GM21423 (cell line): ENCODE data around the gene UBE2D2.
A peak's percentile ranks its signal among the peaks of the same experiment; 100 is the strongest.
"Not testable (repeated sequence)": the region's sequence is repeated elsewhere in the genome, so short reads cannot be mapped to it uniquely, and the experiment has no call there.

Source experiments
- ATAC-seq: cut with Tn5 transposase; IDR thresholded peaks from one replicate; pipeline ENCODE4 v1.9.1; 2021; ENCODE audit warnings: mild to moderate bottlenecking, moderate library complexity; ENCODE audit not compliant: unreplicated experiment

The UBE2D2 gene

DNA sequence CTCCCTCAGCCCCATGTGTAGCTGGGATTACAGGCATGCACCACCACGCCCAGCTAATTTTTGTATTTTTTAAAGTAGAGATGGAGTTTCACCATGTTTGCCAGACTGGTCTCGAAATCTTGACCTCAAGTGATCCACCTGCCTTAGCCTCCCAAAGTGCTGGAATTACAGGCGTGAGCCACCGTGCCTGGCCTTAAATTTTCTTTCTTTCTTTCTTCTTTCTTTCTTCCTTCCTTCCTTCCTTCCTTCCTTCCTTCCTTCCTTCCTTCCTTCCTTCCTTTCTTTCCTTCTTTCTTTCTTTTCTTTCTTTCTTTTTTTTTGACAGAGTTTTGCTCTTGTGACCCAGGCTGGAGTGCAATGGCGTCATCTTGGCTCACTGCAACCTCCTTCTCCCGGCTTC is 14.5 kb upstream of the UBE2D2 start:
- ATAC-seq = not testable (repeated sequence)

DNA sequence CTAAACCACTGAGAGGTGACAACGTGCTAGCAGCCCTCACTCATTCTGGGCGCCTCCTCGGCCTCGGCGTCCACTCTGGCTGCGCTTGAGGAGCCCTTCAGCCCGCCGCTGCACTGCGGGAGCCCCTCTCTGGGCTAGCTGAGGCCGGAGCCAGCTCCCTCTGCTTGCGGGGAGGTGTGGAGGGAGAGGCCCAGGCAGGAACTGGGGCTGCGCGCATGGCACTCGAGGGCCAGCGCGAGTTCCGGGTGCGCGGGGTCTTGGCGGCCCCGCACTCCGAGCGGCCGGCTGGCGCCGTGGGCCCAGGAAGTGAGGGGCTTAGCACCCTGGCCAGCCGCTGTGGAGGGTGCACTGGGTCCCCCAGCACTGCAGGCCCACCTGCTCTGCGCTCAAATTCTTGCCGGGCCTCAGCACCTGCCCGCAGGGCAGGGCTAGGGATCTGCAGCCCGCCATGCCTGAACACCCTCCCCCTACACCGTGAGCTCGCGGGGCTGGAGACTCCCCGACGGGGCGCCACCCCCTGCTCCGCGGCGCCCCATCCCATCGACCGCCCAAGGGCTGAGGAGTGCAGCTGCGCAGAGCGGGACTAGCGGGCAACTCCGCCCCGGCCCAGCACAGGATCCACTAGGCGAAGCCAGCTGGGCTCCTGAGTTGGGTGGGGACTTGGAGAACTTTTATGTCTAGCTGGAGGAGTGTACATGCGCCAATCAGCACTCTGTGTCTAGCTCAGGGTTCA is 11.8 kb upstream of the UBE2D2 start:
- ATAC-seq = no peak

DNA sequence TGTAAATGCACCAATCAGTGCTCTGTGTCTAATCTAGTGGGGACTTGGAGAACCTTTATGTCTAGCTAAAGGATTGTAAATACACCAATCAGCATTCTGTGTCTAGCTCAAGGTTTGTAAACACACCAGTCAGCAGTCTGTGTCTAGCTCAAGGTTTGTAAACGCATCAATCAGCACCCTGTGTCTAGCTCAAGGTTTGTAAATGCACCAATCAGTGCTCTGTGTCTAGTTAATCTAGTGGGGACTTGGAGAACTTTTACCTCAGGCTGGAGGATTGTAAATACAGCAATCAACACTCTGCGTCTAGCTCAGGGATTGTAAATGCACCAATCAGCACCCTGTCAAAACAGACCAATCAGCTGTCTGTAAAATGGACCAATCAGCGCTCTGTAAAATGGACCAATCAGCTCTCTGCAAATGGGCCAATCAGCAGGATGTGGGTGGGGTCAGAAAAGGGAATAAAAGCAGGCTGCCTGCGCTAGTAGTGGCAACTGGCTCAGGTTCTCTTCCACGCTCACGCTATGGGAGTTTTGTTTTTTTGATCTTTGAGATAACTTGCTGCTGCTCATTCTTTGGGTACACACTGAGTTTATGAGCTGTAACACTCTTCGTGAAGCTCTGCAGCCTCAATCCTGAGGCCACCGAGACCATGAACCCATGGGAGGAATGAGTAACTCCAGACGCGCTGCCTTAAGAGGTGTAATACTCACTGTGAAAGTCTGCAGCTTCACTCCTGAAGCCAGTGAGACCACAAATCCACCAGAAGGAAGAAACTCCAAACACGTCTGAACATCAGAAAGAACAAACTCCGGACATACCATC is 10.9 kb upstream of the UBE2D2 start:
- ATAC-seq = not testable (repeated sequence)

DNA sequence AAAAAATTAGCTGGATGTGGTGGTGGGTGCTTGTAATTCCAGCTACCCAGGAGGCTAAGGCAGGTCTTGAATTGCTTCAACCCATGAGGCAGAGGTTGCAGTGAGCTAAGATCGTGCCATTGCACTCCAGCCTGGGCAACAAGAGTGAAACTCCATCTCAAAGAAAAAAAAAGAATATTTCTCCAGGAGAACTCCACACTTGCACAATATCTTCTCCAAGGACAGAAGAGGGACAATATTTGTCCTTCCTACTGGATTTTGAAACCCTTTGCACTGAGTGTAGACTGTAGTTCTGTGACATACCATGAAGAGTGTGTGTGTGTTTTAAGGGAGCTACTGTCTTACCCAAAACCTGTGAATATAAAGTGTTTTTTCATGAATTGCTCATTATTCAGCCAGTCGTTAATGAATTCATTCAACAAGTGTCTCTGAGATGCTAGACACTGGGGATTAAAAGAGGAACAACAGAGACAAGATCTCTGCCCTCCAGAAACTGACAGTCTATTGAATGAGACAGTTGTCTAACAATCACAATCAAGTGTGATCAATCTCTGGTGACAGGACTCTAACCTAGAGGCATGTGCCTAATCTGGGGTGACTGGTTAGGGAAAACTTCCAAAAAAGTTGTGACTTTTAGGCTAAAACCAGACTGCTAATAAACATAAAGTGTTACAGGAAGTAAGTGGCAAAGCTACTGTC is 9.8 kb upstream of the UBE2D2 start:
- ATAC-seq = no peak

DNA sequence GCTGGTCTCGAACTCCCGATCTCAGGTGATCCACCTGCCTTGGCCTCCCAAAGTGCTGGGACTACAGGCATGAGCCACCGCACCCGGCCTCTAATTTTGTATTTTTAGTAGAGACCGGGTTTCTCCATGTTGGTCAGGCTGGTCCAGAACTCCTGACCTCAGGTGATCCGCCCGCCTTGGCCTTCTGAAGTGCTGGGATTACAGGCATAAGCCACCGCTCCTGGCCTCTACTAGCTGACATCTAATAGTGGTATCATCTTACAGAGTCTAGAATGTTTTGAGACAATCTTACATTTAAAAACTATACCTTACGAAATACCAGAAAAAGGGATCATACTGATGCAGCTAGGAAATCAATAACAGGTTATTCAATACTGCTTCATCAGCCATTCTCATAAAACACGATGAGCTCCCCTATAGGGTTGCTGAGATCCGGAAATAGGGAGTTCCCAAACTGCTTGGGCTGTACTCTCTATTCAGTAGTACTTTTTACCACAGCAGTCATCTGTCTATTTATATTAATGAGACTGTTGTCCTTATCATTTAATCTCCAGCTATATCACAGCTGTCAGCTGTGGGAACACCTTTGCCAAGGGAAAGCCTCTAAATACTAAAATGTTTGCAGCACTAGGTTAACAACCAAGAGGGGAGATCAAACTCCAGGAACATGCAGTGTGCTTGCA is 8.1 kb upstream of the UBE2D2 start:
- ATAC-seq = no peak

DNA sequence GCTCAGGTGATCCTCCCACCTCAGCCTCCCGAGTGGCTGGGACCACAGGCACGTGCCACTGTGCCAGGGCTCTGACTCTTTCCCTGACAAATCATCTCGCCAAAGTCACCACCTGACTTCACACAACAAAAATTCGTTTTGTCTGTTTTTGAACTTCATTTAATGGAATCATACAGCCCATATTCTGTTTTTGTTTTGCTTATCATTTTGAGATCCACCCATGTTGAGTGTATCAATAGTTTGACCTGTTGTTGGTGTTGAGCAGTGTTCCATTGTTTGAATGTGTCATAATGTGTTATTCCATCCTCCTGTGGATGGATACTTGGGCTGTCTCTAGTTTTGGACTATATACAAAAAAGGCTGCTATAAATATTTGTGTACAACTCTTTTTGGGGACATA is 6.9 kb upstream of the UBE2D2 start:
- ATAC-seq = no peak

DNA sequence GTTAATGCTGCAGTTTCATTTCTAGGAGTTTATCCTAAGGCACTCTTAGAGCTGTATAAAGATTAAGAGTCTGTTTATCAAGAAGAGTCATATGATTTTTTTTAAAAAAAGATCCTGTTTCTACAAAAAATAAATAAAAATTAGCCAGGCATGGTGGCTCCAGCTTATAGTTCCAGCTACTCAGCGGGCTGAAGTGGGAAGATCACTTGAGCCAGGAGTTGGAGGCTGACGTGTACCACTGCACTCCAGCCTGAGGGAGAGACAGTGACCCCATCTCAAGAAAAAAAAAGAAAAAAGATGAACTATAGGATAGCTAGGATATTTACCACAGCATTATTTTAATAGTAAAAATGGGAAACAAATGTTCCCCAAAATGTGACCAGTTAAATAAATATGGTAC is 3.3 kb upstream of the UBE2D2 start:
- no peak for ATAC-seq

DNA sequence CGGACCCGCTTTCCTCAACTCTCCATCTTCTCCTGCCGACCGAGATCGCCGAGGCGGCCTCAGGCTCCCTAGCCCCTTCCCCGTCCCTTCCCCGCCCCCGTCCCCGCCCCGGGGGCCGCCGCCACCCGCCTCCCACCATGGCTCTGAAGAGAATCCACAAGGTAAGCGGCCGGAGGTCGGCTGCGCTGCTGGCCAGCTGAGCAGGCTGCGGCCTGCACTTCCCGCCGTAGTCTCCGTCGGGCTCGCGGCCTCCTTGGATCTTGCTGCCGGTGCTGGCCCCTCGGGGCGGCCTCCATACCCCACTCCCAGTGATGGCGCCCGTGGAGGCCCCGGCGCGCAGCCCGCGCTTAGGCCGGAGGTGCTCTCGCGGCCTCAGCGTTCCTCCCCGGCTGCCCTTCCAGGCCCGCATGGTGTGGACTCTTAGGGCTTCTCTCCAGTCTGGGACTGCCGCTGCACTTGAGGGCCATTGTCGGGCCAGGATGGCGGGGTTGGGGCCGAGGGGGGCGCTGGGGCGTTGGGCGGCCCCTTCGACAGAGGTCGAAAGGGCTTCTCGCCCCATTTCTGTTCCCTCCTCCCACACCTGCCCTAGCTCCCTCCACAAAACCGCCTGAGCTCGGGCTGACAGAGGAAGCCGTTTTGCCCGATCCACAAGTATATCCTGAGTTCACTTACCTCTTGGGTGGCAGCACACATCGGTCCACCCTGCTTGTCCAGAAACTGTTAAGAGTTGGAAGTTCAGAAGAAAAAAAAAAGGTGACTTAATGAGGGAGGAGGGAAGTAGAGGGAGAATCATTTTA is 714 bp downstream of the UBE2D2 start:
- peak; percentile 11 for ATAC-seq

DNA sequence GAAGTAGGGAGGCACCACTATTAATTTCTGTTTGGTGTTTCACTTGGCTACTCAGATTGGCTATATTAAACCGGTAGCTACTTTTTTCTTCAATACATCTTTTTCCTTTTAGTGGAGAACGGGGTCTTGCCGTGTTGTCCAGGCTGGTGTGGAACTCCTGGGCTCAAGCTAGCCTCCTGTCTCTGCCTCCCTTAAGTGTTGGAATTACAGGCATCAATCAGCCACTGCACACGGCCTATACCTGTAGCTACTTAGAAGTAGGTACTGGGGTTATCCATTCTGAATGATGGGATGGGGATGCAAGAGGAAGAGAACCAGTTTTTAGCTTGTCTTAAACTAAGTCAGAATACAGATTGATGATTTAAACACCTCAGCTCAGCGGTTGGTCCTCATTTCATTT is 1.7 kb downstream of the UBE2D2 start:
- no peak for ATAC-seq

DNA sequence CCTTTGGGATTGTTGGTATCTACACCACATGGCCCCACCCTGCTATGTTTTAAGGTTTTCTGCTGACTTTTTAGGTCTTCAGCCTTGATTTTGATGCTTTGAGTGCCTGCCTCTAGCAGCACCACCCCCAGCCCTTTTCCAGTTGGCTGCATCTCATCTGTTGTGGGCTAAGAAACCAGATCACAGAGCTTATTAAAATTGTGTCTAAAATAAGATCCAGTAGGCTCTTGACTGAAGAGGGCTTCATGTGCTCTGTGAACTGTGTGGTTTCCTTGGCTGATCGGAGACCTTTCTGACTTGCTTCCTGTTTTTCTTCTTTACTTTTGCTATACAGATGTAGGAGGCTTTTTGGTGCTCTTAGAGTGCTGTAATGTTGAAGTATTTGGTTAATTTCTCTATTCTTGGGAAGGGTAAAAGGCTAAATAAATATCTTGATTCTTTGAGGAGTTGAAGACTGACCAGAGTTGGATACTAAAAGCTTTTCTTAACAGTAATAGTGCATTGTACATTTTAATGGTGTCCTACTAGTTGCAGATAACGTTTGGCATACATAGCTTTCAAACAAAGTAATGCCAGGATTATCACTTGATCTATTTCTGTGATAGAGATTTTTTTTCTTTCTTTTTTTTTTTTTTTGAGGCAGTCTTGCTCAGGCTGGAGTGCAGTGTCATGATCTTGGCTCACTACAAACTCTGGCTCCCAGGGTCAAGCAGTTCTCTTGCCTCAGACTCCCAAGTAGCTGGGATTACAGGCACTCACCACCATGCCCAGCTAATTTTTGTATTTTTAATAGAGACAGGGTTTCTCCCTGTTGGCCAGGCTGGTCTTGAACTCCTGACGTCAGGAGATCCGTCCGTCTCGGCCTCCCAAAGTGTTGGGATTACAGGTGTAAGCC is 4.5 kb downstream of the UBE2D2 start:
- peak; percentile 38 for ATAC-seq

DNA sequence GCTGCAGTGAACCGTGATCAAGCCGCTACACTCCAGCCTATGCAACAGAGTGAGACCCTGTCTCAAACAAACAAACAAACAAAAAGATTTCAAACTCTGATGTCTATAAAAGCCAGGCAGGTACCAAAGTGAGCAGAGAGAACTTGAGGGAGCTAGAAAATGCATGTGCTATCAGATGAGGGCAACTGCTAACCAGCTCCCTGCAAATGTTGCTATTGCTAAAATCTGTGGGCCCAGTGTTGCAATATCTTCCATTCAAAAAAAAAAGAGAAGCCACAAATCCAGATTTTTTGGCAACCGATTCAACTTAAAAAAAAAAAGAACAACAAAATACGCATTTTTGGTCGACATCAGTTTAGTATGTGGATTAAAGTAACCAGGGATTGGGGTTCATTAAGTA is 5.5 kb downstream of the UBE2D2 start:
- ATAC-seq = no peak

DNA sequence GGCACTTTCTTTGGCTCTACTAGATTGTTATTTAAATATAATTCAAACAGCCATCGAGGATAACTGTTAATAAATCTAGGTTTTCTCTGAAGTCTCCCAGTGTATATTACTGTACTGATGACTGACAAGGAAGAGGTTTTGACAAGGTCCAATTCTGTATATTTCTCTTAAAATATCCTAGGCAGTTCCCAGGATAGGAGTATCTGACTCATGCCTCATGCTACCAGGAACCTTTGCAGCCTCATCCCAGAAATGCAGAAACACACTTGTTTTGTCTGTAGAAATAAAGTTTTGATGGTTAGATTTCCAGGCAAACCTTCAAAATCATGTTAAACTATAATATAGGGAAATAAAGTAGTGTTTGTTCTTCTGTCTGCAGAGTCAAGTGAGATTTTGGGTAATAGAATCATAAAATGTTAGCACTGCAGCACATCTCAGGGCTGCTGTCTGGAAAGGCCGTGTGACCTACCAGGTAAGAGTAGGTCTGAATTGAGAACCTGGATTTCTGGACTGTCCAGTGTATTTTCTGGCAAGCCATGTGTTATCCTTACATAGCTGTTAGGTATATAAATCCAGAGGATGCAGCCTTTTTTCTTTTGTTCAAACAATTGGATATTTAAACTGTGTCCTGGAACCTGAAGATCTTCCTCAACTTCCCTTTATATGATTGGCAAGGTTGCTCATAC is 8.3 kb downstream of the UBE2D2 start:
- no peak for ATAC-seq

DNA sequence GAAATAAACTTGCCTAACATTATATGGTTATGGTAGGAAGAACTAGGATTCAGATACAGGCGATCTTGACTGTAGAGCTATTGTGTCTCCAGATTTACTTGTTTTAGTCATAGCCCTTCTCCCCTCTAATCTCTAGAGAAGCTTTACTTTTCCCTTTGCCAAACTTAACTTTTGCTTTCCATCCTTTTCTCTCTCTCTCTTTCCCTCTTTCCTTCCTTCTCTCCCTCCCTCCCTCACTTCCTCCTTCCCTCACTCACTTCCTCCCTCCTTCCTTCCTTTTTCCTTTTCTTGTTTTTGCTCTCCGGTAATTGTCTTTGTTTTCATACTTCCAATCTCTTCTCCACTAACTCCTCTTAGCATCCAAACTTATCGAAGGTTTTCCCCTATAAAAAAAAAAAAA is 10.4 kb downstream of the UBE2D2 start:
- ATAC-seq = no peak

DNA sequence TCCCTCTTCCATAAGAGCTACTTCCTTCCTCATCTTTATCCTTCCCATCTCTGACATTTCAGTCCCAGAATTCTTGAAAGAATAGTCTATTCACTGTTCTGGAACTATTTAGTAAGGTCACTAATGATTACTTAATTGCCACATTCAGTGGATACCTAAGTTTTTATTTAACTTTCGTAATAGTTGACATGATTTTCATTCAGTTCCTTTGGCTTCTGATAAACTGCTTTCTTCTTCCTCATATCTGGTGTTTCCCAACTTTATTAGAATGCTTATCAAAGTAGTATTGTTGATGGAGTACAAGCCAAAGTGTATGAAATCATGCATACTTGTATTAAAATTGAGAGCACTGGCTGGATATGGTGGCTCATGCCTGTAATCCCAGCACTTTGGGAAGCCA is 10.8 kb downstream of the UBE2D2 start:
- no peak for ATAC-seq

DNA sequence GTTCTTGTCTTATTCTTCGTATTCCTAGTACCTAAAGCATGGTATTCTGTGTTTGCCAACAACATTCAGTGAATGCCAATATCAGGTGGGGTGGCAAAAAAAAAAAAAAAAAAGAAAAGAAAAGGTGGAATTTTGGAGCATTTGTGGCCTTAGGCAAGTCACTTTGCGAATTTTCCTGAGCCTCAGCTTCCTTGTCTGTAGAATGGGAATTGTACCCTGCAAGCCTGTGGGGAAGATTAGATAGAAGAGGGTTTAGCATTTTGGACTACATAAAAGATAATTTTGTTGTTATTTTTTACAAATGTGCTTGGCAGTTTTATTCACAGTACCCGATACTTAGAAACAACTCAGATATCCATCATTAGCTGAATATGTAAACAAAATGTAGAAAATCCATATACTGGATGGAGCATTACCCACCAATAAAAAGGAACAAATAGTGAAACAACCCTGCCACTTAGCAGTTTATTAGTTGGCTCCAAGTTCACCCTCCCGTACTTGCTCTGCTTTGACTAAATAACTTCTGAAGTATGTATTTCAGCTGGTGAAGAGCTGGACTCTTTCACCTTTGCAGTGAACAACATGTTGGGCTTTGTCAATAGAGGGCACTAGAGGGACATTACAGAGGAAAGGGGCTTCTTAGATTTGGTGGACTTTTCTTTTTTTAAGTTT is 13.6 kb downstream of the UBE2D2 start:
- no peak for ATAC-seq

DNA sequence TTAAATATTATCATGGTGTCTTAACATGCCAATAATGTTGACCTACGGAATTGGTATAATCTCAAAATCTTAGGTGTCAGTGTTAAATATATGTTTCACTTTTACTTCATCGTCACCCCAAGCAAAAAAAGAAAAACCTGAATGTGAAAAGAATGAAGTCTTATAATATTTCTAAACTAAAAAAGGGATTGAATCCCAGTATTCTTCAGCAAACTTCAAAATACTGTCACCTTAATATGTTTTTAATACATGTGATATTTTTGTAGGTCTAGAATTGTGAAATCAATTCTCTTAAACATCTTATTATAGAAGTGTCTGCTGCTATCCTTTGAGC is 14.1 kb downstream of the UBE2D2 start:
- no peak for ATAC-seq

DNA sequence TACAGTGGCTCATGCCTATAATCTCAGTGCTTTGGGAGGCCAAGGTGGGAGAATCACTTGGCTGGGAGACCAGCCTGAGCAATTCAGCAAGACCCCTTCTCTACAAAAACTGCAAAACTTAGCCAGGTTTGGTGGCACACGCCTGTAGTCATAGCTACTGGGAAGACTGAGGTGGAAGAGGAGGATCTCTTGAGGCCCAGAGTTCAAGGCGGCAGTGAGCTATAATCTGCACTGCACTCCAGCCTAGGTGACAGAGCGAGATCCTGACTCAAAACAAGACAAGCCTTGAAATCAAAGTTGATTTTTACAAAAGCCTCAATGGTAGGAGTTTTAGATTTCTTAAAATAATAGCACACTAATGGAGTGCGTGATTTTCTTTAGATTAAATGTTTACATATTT is 14.6 kb downstream of the UBE2D2 start:
- ATAC-seq = no peak

DNA sequence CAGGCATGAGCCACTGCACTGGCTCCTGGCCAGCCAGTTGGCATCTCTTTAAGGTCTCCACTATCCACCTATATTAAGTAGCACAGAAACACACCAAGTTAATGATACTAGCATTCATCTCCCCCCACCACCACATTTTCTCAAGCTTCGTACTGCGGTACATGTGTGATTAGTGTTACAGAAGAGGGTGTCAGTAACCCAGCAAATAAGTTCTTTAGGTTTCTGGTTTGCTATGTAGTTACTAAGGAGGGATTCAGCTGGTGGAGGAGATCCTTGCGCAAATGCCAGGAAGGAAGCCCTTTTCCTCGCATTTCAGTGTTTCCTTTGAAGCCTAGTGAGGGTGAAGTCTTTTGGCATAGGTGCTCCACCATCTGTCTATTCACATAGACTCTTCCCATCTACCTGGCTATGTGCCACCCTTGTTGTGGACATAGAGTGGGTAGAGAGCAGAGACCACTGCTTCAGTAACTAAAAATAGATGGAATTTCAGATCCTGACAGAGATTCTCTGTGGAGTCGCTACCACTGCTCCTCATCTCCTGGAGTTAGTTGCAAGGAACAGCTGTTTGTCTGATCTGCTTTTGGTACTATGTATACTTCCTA is 16.7 kb downstream of the UBE2D2 start:
- ATAC-seq = no peak
